ENCODE data around the gene KCTD18.

GRCh38 chr2:200515155-200515554 is 5.3 kb upstream of the KCTD18 start:
- TF ChIP-seq CTCF (IDR thresholded peaks at IDR 0.05; ENCODE audit: low read depth, low read length, poor library complexity, severe bottlenecking) (no peak), EZH2phosphoT487 (IDR thresholded peaks at IDR 0.05; ENCODE audit: borderline replicate concordance, low read length) (no peak)

All from DOHH2 (cell line).